Fibroblast of skin of scalp (primary cell): ENCODE measurements around the gene ACTR1B. TPM values are rescaled to one million over a fixed set of nuclear protein-coding genes. Genes with fewer than 3 reads are reported as not detected.
"Not testable (repeated sequence)": the region's sequence is repeated elsewhere in the genome, so short reads cannot be mapped to it uniquely, and the experiment has no call there.

Experiments
- DNase-seq: peaks from one replicate; pipeline ENCODE4 v3.0.0-alpha.2; 2013
- polyA plus RNA-seq, 2 experiments: library from polyadenylated mRNA; unstranded; fragments of 120-200 nt; gene quantifications; one replicate each; pipeline ENCODE4 v1.2.1, GENCODE V29; 2013; ENCODE audit not compliant: insufficient read length in 2 of 2

Gene ACTR1B
- polyA plus RNA-seq (2013, experiment 1 of 2; ENCODE audit: insufficient read length) = 35.8 TPM
- polyA plus RNA-seq (2013, experiment 2 of 2; ENCODE audit: insufficient read length) = 31.6 TPM

GRCh38 chr2:97663962-97664635 lies at the start of gene ACTR1B:
ACTR1B (minus strand) TSS chr2:97664044; CDS start chr2:97663890, 154 bp downstream.
- peak; percentile 98 for DNase-seq

DNA sequence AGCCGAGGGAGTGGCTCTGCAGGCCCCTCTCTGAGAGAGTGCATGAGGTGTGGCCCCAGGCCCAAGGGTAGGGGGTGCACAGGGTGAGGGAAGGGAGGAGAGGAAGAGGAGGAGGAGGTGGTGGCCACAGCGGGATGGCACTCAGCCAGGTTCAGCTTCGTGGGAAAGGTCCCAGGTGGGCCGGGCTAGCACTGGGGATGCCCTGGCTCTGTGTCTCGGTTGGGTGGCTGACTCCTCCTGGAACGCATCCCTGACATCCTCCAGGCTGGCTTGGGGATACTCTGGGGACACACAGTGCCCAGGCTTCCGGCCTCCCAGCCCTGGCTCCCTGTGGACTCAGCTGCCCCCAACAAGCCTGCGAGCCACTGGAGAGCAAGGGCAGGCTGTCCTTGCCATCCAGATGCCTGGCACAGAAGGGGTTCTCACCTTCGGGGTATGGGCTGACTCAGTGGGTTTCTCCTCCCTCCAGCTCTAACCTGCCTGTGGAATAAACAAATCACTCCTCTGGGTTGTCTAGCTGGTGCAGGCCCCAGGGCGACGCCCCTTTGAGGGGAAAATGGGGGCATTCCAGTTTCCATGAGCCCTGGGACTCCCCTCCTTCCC lies 49.0 kb upstream of the ACTR1B start:
- DNase-seq = no peak

GRCh38 chr2:97712175-97712574 lies 48.3 kb upstream of the ACTR1B start:
- DNase-seq = not testable (repeated sequence)

DNA sequence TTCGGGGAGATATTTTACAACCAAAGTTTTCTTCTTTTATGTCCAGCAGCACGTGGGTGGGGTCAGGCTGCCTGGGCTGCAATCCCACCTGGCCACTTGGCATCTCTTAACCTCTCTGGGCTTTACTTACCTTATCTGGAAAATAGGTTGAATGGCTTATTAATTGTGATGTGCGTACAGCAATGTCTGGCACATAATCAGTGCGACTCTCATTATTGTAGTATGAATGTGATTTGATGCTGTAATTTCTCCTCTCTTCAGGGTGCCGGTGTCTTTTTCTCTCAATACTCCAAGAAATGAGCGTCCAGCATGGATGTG lies 47.5 kb upstream of the ACTR1B start:
- DNase-seq = no peak

- DNase-seq = no peak
Measured at GRCh38 chr2:97708608-97709007, 44.8 kb upstream of the ACTR1B start.

DNA sequence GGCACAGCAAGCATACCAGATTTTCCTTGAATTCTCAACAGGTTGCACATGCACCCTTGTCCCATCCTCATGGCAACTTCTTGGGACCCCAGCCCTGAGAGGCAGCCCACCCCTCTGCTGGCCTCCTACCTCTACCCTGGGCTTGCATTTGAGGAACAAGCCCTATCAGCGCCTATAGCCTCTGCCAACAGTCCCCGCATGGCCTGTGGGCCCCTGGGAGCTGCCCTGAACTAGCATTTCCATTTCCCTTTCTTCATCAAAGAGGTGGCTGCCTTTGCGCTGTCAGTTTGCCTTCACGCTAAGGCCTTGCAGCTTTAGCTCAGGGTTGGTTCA lies 44.2 kb upstream of the ACTR1B start:
- no peak for DNase-seq

DNA sequence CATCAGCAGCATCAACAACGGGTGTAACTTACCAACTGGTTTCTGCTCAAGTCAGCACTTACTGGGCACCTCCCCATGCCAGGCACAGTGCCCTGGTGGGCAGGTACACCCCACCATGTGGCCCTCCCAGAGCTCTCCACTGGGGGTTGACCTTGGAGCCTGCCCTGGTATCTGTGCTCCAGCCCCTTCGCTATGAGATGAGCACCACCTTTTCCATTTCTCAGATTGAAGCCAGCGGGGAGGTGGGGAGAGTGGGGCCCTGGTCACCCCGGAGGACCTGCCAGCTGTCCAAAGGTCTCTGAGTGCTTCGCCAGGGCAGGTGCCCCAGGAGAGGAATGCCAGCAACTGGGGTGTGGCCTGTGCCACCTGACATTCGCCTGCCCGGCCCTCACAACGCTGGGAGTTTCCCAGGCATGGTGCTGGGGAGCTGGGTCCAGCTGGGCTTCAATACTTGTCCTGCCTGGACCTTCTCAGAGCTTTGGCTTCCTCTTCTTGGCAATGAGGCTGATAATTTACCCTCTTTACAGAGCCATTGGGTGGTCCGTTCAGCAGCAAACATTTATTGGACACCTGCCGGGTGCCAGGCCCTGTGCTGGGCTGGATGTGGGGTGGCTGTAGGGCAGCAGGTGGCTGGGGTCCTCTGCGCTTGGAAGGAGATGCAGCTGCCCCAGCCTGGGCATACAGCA lies 43.7 kb upstream of the ACTR1B start:
- DNase-seq = no peak

DNA sequence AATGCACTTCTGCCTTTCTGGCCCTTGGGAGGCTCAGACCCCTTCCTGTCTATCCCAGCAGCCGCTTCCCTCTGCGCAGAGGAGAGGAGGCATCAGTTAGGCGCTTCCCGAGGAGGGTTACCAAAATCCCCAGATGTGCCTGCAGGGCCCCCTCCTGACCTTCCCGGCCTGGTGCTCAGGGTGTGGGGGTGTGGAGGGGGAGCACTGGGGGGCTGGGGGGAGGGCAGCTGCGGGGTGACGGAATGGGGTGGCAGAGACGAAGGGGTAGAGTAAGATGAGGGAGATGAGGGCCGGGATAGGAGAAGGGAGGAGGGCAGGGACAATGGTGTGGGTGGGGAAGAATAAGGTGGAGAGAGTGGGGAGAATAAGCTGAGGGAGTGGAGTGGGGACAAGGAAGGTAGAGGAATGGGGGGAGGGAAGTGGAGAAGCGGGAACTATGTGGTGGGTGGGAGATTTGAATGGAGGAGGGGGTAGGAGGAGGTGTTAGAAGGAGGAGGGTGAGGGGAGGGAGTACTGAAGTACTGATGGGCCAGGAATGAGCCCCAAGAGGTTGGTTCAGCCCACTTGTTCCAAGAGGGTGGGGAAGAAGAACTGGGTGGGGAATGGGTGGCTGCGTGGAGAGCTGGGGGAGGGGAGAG lies 43.0 kb upstream of the ACTR1B start:
- DNase-seq = no peak

- DNase-seq = no peak
Measured at GRCh38 chr2:97706112-97706511, 42.3 kb upstream of the ACTR1B start.

- DNase-seq = no peak
Measured at GRCh38 chr2:97704989-97705388, 41.1 kb upstream of the ACTR1B start.

DNA sequence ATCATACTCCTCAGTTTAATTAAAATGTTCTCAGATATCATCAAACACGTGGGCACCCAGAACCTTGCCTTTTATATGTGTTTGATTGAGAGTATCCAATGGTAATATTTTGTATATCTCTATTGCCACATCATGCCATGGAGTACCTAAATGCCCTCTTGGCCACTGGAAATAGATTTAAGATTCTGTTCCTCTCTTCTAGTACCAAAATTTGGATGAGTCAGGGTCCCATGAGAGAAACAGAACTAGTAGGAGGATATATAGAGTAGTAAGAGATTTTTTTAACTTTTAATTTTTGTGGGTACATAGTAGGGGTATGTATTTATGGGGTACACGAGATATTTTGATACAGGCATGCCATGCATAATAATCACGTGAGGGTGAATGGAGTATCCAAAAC lies 39.9 kb upstream of the ACTR1B start:
- DNase-seq = no peak

- no peak for DNase-seq
Measured at GRCh38 chr2:97702731-97703470, 39.1 kb upstream of the ACTR1B start.

- peak; percentile 55 for DNase-seq
Measured at GRCh38 chr2:97701851-97702465, 38.1 kb upstream of the ACTR1B start.

- no peak for DNase-seq
Measured at GRCh38 chr2:97701186-97701585, 37.3 kb upstream of the ACTR1B start.

DNA sequence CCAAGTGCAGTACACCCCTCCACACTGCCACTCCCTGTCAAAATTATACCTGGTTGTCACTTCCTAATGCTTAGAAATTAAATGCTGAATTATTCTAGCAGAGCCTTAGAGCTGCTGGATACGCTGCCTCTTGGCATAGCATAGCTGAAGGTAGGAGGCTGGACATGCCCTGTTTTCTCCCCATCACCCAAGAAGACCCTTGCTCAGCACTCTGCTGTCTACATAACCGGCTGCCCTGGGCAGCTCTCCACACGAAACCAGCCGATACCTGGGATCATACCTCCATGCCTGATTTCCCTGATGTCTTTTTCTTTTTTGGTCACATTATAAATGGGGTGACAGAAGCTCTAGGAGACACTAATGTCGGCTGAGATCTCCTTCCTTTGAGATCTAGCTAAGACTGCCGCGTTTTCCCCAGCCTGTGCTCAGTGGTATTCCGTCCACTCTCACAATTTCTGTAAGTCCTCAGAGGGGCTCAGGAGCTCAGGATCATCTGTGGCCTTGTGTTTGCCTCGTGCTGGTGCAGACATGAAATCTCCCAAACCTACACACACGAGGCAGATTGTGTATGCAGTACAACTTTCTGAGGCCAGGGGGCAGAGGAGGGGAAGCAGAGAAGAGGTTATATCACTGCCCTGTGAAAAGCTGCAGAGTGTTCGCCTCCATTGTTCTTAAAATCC lies 36.1 kb upstream of the ACTR1B start:
- DNase-seq = peak; percentile 57

DNA sequence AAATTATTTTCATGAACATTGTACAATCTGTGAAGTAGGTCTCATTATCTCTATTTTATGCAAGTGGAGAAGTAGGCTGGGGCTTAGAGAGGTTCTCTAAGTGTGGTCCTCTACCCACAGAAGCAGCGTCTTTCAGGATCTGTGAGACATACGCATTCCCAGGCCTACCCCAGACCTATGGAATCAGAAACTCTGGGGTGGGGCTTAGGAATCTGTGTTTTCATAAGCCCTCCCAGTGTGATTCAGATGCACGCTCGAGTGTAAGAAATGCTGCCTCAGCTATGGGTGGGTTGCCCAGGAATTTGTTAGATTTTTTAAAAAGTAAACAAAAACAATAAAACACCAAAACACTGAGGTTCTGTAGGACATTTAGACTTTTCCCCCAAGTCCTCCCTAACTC lies 34.7 kb upstream of the ACTR1B start:
- no peak for DNase-seq

DNA sequence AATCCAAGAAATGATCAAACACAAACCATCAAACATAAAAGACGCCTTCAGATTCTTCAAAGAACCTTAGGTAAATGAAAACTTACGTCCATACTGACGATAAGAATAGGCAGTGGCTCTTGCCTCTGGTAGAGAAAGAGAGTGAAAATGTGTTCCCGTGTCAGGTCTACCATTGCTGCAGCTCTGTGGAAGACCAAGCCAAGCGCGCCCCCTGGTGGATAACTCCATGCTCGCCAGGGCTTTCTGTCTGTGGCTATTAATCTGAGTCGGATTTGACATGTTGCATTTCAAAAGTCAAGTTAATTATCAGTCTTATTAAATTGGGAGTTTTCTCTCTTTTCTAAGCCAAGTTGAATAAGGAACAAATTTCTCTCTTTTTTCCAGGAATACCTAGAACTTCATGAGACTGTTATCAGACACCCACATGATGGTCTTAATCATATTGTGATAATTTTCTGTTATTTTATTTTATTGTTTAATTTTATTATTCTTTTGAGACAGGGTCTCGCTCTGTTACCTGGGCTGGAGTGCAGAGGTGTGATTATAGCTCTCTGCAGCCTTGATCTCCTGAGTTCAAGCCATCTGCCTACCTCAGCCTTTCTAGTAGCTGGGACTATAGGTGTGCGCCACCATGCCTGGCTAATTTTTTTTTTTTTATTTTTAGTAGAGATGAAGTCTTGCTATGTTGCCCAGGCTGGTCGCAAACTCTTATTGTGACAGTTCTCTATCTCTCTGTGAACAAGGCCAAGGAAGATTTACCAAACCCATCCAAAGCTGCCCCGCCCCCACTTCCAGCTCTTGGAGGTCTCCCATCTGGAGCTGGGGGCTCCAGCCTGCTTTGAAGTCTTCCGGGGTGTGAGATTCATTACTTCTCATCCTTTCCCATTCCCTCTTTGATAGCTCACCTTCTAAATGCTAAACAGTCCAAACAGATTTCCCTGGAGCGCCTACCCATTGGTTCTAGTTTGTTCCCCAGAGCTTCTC lies 33.7 kb upstream of the ACTR1B start:
- peak; percentile 76 for DNase-seq

DNA sequence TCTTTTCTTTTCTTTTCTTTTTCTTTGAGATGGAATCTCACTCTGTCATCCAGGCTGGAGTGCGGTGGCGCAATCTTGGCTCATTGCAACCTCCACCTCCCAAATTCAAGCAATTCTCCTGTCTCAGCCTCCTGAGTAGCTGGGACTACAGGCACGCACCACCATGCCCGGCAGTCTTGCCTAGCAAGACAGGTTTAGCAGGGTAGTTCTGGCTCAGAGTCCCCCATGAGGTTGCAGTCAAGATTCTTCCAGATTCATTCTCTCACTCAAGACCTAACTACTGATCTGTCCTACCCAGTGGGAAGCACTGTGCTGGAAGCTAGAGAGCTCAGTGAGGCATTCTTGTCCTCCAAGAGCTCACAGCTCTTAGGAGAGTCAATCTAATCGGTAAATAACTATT lies 31.9 kb upstream of the ACTR1B start:
- DNase-seq = no peak

GRCh38 chr2:97693476-97693875 lies 29.6 kb upstream of the ACTR1B start:
- DNase-seq = peak; percentile 28

DNA sequence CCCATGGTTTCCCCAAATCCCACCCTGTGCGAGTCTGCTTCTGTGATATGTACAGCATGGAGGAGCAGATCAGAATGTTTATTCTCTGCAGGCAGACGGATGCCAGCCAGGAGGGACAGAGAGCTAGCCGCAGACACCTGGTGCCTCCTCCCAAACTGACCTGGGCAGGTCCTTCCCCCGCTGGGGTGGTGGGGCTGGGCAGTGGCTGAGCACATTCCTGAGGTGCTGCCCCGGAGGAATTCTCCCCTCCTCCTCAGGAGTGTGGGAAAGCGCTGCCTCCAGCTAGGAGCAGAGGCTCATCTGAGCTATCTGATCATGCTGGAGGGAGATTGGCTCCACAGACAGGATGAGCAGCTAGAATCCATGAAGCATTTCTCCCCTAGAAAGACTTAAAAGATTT lies 27.3 kb upstream of the ACTR1B start:
- DNase-seq = no peak
